Tibial nerve (tissue), 4 donors: ENCODE results near the gene ZFP14. TPM values are rescaled to one million over a fixed set of nuclear protein-coding genes. Genes with fewer than 3 reads are reported as not detected.

Experiments used
- DNase-seq, 2 donors: peaks; one replicate each; pipeline ENCODE4 v3.0.0-alpha.2; 2019; ENCODE audit warnings: low spot score in 2 of 2
- H3K27ac ChIP-seq, 4 donors: fragments of 200-600 bp; sonication (generic) in 3 of 4; one replicate each; pipeline ENCODE4 v1.5.1; 2017 to 2019; ENCODE audit warnings: mild to moderate bottlenecking in 1 of 4
- H3K27me3 ChIP-seq, 2 donors: fragments of 200-600 bp; sonication (generic) in 1 of 2; one replicate each; pipeline versions ENCODE4 v1.5.1 to v1.6.0; 2017 to 2019
- H3K36me3 ChIP-seq, 3 donors: fragments of 200-600 bp; sonication (generic); one replicate each; pipeline ENCODE4 v1.5.1; 2018 to 2019
- H3K4me1 ChIP-seq, 4 donors: fragments of 200-600 bp; sonication (generic) in 3 of 4; one replicate each; pipeline ENCODE4 v1.5.1; 2017 to 2019
- H3K4me3 ChIP-seq, 4 donors: fragments of 200-600 bp; sonication (generic) in 3 of 4; one replicate each; pipeline ENCODE4 v1.5.1; 2017 to 2019; ENCODE audit warnings: mild to moderate bottlenecking in 1 of 4, moderate library complexity in 1 of 4
- H3K9me3 ChIP-seq, 4 donors: fragments of 200-600 bp; sonication (generic) in 3 of 4; one replicate each; pipeline ENCODE4 v1.5.1; 2017 to 2019
- EP300 ChIP-seq, 2 donors: sonication (generic); formaldehyde crosslinking; IDR thresholded peaks; one replicate each; pipeline ENCODE4 v1.6.1; 2017; ENCODE audit warnings: antibody characterized with exemption in 2 of 2, mild to moderate bottlenecking in 1 of 2
- POLR2A ChIP-seq, 2 donors: fragments of 450-650 bp; IDR thresholded peaks; one replicate each; pipeline ENCODE4 v1.6.1; 2017; ENCODE audit warnings: antibody characterized with exemption in 2 of 2, mild to moderate bottlenecking in 2 of 2, moderate library complexity in 2 of 2
- WGBS, 2 donors: methylation state at CpG; one replicate each; pipeline ENCODE4 v1.1.5; 2018; 5-methylcytosine and 5-hydroxymethylcytosine counted together
- total RNA-seq, 4 donors: library from RNA; depleted of rRNA; stranded (reverse); fragments of >200 nt; gene quantifications; one replicate each; pipeline ENCODE4 v1.1.0, GENCODE V29; 2016
- TF ChIP-seq, protein P1 (sequence below), 5 experiments: fragments of 200-600 bp in 3 of 5; fragments of 450-650 bp in 2 of 5; sonication (generic) in 3 of 5; IDR thresholded peaks; one replicate each; pipeline ENCODE4 v1.5.1; 2016 to 2019; ENCODE audit warnings: antibody characterized with exemption in 5 of 5, mild to moderate bottlenecking in 3 of 5, moderate library complexity in 2 of 5

Gene ZFP14
- total RNA-seq, 4 donors from 2014 or later, result 5.7 to 15.3 (median 9.3) TPM

DNA sequence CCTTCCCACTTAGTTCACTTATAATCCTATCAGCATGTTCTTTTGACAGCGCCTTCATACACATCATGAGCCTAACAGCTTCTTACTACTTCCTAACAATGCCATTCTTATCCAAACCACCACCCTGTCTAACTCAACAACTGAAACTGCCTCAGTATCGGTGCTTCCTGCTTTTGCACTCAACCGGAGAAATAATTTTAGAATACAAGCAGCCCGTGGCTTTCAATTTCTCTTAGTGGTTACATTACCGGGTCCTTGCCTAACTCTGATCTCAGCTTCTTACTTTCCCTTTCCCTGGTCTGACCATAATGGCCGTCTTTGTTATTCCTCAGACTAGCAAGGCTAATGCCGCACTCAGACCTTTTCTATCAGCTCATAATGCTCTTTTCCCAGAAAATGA lies 22.5 kb upstream of the ZFP14 start:
- H3K4me1 ChIP-seq, result no peaks in the 10 kb centered on the region
- 90 to 93% methylated on average over 7 of the region's 7 CpGs for WGBS, 2 donors
- no peak for TF ChIP-seq EP300 (IDR thresholded peaks at IDR 0.05)
- TF ChIP-seq, protein P1, sequence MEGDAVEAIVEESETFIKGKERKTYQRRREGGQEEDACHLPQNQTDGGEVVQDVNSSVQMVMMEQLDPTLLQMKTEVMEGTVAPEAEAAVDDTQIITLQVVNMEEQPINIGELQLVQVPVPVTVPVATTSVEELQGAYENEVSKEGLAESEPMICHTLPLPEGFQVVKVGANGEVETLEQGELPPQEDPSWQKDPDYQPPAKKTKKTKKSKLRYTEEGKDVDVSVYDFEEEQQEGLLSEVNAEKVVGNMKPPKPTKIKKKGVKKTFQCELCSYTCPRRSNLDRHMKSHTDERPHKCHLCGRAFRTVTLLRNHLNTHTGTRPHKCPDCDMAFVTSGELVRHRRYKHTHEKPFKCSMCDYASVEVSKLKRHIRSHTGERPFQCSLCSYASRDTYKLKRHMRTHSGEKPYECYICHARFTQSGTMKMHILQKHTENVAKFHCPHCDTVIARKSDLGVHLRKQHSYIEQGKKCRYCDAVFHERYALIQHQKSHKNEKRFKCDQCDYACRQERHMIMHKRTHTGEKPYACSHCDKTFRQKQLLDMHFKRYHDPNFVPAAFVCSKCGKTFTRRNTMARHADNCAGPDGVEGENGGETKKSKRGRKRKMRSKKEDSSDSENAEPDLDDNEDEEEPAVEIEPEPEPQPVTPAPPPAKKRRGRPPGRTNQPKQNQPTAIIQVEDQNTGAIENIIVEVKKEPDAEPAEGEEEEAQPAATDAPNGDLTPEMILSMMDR (IDR thresholded peaks at IDR 0.05), result no peak
- no peak for TF ChIP-seq POLR2A (IDR thresholded peaks at IDR 0.05)
- DNase-seq, result no peak
- no peaks in the 10 kb centered on the region for H3K27me3 ChIP-seq
- no peak overlapping the region for H3K27ac ChIP-seq
- peaks cover 0 to 86% (median 21%) of the 10 kb centered on the region in 4 donors for H3K9me3 ChIP-seq
- no peak overlapping the region for H3K4me3 ChIP-seq
- peaks cover 6 to 100% (median 21%) of the 10 kb centered on the region in 3 donors for H3K36me3 ChIP-seq

DNA sequence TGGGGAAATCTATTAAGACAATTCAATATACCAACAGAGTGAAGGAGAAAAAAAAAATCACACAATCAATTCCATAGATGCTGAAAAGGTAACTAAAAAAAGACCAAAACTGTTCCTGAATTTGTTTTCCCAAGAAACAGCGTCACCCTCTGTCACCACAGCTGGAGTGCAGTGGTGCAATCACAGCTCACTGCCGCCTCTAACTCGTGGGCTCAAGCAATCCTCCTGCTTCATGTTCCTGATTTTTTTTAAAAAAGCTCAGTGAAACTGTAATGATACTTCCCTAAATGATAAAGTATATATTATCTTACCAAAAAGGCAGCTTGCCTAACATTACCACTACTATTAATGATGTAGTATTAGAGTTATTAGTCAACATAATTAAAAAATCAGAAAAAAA lies 19.6 kb upstream of the ZFP14 start:
- H3K4me1 ChIP-seq, result no peaks in the 10 kb centered on the region
- 91 to 98% methylated on average over 3 of the region's 3 CpGs for WGBS, 2 donors
- peaks cover 0 to 96% (median 35%) of the 10 kb centered on the region in 4 donors for H3K9me3 ChIP-seq
- peaks cover 3 to 100% (median 25%) of the 10 kb centered on the region in 3 donors for H3K36me3 ChIP-seq
- no peaks in the 10 kb centered on the region for H3K27me3 ChIP-seq
- no peak for DNase-seq
- H3K4me3 ChIP-seq, result no peak overlapping the region
- H3K27ac ChIP-seq, result no peak overlapping the region
- no peak for TF ChIP-seq POLR2A (IDR thresholded peaks at IDR 0.05)
- TF ChIP-seq EP300 (IDR thresholded peaks at IDR 0.05), result no peak
- TF ChIP-seq, protein P1 (IDR thresholded peaks at IDR 0.05), result no peak

DNA sequence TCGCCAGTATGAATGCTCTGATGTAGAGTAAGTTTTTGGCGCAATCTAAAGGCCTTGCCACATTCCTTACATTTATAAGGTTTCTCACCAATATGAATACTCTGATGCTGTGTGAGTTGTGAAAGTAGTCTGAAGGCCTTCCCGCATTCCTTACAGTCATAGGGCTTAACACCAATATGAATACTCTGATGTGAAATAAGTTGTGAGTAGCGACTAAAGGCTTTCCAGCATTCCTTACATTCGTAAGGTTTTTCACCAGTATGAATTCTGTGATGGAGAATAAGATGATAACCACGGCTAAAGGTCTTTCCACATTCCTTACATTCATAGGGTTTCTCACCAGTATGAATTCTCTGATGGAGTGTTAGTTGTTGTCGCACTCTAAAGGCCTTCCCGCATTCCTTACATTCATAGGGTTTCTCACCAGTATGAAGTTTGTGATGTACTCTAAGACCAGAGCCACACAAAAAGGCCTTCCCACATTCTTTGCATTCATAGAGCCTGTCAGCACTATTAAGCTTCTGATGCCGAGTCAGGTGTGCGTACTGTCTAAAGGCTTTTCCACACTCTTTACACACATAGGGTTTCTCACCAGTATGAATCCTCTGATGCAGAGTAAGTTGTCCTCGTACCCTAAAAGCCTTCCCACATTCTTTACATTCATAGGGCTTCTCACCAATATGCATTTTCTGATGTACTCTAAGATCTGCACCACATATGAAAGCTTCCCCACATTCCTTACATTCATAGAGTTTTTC lies 14.1 kb upstream of the ZFP14 start:
- DNase-seq, result no peak
- peaks cover 0 to 74% (median 25%) of the 10 kb centered on the region in 3 donors for H3K36me3 ChIP-seq
- TF ChIP-seq POLR2A (IDR thresholded peaks at IDR 0.05), result no peak
- TF ChIP-seq, protein P1 (IDR thresholded peaks at IDR 0.05), result no peak
- no peak for TF ChIP-seq EP300 (IDR thresholded peaks at IDR 0.05)
- 98 to 99% methylated on average over 11 of the region's 11 CpGs for WGBS, 2 donors
- H3K4me1 ChIP-seq, result no peaks in the 10 kb centered on the region
- H3K4me3 ChIP-seq, result no peak overlapping the region
- H3K27me3 ChIP-seq, result no peaks in the 10 kb centered on the region
- no peak overlapping the region for H3K27ac ChIP-seq
- H3K9me3 ChIP-seq, result peaks cover 0 to 100% (median 52%) of the 10 kb centered on the region in 4 donors

DNA sequence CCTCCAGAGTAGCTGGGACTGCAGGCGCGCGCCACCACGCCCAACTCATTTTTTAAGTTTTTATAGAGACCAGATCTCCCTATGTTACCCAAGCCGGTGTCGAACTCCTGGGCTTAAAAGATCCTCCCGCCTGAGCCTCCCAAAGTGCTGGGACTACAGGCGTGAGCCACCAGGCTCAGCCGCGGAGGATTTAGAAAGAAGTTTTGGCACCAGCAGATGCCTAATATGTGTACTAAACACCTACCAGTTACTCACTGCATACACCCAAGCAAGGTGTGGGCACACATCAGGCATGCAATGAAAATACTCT lies 464 bp upstream of the ZFP14 start:
- Histone ChIP-seq H3K9me3 (peaks cover 0 to 29% (median 0%) of the 10 kb centered on the region in 4 donors), H3K36me3 (peaks cover 0 to 5% (median 0%) of the 10 kb centered on the region in 3 donors), H3K27me3 (no peaks in the 10 kb centered on the region), H3K27ac (peak overlapping the region in 3 of 4 donors; percentile 76 to 87 (median 78)), H3K4me1 (peaks cover 0 to 21% (median 9%) of the 10 kb centered on the region in 4 donors), H3K4me3 (peak overlapping the region; percentile 61 to 80 (median 73))
- TF ChIP-seq, protein P1 (IDR thresholded peaks at IDR 0.05), result no peak
- TF ChIP-seq EP300 (IDR thresholded peaks at IDR 0.05), result no peak
- TF ChIP-seq POLR2A (IDR thresholded peaks at IDR 0.05), result no peak
- WGBS, 2 donors, result 65 to 71% methylated on average over 10 of the region's 10 CpGs
- DNase-seq, result no peak

DNA sequence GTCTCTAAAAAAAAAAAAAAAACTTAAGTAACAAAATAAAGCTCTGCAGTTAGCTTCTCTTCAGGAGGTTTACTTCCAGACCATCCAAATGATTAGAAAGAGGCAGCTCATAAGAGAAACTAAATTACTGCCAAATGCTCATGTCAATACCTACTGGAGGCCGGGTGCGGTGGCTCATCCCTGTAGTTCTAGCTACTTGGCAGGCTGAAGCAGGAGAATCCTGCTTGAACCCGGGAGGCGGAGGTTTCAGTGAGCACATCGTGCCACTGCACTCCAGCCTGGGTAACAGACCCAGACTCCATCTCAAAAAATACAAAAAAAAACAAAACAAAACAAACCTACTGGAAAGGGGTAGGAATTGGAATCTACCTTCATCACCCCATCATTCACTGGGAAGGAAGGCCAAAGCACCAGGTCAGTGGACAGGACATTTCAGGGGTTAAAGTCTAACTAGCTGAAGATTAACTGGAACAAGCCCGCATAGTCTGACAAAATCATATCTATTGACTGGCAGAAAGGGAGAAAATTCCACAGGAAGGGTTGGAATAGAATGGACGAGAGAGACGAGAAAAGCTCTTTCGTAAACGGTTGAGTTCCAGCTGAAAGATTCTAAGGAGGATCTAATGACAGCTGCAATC lies 1.3 kb downstream of the ZFP14 start:
- Histone ChIP-seq H3K27ac (peak overlapping the region in 2 of 4 donors; percentile 76 to 87), H3K9me3 (peaks cover 0 to 27% (median 0%) of the 10 kb centered on the region in 4 donors), H3K4me1 (peaks cover 0 to 21% (median 9%) of the 10 kb centered on the region in 4 donors), H3K36me3 (peaks cover 0 to 15% (median 0%) of the 10 kb centered on the region in 3 donors), H3K27me3 (no peaks in the 10 kb centered on the region), H3K4me3 (peak overlapping the region in 1 of 4 donors; percentile 75)
- 49 to 53% methylated on average over 9 to 10 of the region's 10 CpGs for WGBS, 2 donors
- TF ChIP-seq POLR2A (IDR thresholded peaks at IDR 0.05), result no peak
- TF ChIP-seq, protein P1 (IDR thresholded peaks at IDR 0.05), result no peak
- no peak for TF ChIP-seq EP300 (IDR thresholded peaks at IDR 0.05)
- no peak for DNase-seq
